Stimulated activated effector memory CD8-positive, alpha-beta T cell treated with anti-CD3 and anti-CD28 coated beads, Interleukin-12 subunit alpha, Interleukin-12 subunit beta, amount 100 ng/mL, for 72 hours (primary cell): Measurements from ENCODE around the gene ZNF146.
"Not testable (repeated sequence)": the region's sequence is repeated elsewhere in the genome, so short reads cannot be mapped to it uniquely, and the experiment has no call there.

ENCODE experiments used
- ATAC-seq: fragments of 150-1000 bp; cut with Tn5 transposase; 2 replicates; pipeline ENCODE4 v1.10.0; 2021
- DNase-seq, 2 donors: peaks; one replicate each; pipeline ENCODE4 v3.0.0; 2021 to 2022; ENCODE audit warnings: low spot score in 2 of 2
- H3K27ac Mint-ChIP-seq: one replicate; pipeline ENCODE4 v1.8.0; 2022; ENCODE audit warnings: mild to moderate bottlenecking, mixed read lengths
- H3K36me3 Mint-ChIP-seq: one replicate; pipeline ENCODE4 v1.8.0; 2022; ENCODE audit warnings: mild to moderate bottlenecking, mixed read lengths
- H3K4me1 Mint-ChIP-seq: one replicate; pipeline ENCODE4 v1.8.0; 2022; ENCODE audit warnings: mixed read lengths
- H3K4me3 Mint-ChIP-seq: one replicate; pipeline ENCODE4 v1.8.0; 2022; ENCODE audit warnings: mild to moderate bottlenecking, mixed read lengths
- H3K9me3 Mint-ChIP-seq: one replicate; pipeline ENCODE4 v1.8.0; 2022; ENCODE audit warnings: mixed read lengths

ZNF146 gene

GRCh38 chr19:36256853-36257519 lies 42.1 kb downstream of the ZNF146 start:
- Mint-ChIP-seq H3K9me3 (peaks cover 12% of the 10 kb centered on the region), H3K36me3 (peaks cover 5% of the 10 kb centered on the region)

DNA sequence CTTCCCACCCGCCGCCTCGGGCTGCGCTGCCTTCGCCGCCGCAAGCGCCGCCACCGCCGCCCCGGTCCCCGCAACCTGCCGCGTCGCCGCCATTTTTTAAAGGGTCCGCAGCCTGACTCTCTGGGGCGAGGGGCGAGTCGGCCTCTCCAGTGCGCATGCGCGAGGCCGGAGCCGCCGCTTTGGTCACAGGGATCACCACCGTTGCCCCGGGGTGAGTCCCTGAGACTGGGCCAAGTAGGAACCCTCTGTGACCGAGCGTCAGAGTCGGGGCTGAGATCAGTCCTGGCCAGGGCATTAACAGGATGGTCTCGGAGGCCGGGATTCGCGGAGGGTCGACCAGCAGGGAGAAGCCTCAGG lies 42.6 kb downstream of the ZNF146 start:
- Mint-ChIP-seq H3K4me1 (no peaks in the 10 kb centered on the region), H3K4me3 (no peak overlapping the region), H3K9me3 (peaks cover 12% of the 10 kb centered on the region), H3K36me3 (peaks cover 5% of the 10 kb centered on the region), H3K27ac (no peak overlapping the region)
- ATAC-seq (no peak), DNase-seq (no peak)

More at GRCh38 chr19:36256853-36257519, 42.1 kb downstream of the ZNF146 start:
- Mint-ChIP-seq H3K4me1 (no peaks in the 10 kb centered on the region), H3K27ac (no peak overlapping the region), H3K4me3 (no peak overlapping the region)
- ATAC-seq (no peak), DNase-seq (no peak)

- Mint-ChIP-seq H3K9me3 (peaks cover 15% of the 10 kb centered on the region), H3K4me1 (no peaks in the 10 kb centered on the region), H3K4me3 (no peak overlapping the region), H3K27ac (no peak overlapping the region), H3K36me3 (peaks cover 5% of the 10 kb centered on the region)
- ATAC-seq (no peak), DNase-seq (no peak)
Measured at GRCh38 chr19:36258028-36258875, 43.3 kb downstream of the ZNF146 start.

DNA sequence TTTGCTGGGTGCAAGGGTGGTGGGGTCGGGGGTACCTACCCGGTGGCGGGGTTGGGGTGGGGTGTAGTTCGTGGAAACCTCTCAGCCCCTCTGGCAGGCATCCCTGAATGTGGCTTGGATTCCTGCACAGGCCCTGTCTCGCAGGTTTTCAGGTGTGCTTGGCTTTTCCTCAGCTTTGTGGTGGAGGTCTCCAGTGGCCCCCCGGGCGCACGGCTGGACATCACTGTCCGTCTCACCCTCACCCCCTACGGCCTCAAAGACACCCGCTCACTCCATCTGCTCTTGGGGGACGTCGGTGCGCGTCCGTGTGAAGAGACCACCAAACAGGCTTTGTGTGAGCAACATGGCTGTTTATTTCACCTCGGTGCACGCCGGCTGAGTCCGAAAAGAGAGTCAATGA lies 44.3 kb downstream of the ZNF146 start:
- peaks cover 23% of the 10 kb centered on the region for H3K9me3 Mint-ChIP-seq
- H3K4me1 Mint-ChIP-seq, result no peaks in the 10 kb centered on the region

GRCh38 chr19:36265064-36265463 lies 50.2 kb downstream of the ZNF146 start:
- DNase-seq (no peak), ATAC-seq (no peak)
- Mint-ChIP-seq H3K4me3 (no peak overlapping the region), H3K9me3 (peaks cover 22% of the 10 kb centered on the region), H3K27ac (no peak overlapping the region), H3K4me1 (no peaks in the 10 kb centered on the region), H3K36me3 (no peaks in the 10 kb centered on the region)

More for the DNA sequence above, 44.3 kb downstream of the ZNF146 start:
- Mint-ChIP-seq H3K4me3 (no peak overlapping the region), H3K36me3 (peaks cover 5% of the 10 kb centered on the region), H3K27ac (no peak overlapping the region)
- ATAC-seq (no peak), DNase-seq (no peak)

- DNase-seq (no peak), ATAC-seq (no peak)
- Mint-ChIP-seq H3K27ac (no peak overlapping the region), H3K9me3 (peaks cover 22% of the 10 kb centered on the region), H3K4me1 (no peaks in the 10 kb centered on the region), H3K36me3 (no peaks in the 10 kb centered on the region), H3K4me3 (no peak overlapping the region)
Measured at GRCh38 chr19:36265856-36266374, 51.0 kb downstream of the ZNF146 start.

- Mint-ChIP-seq H3K36me3 (no peaks in the 10 kb centered on the region), H3K27ac (no peak overlapping the region), H3K4me1 (no peaks in the 10 kb centered on the region), H3K9me3 (peaks cover 22% of the 10 kb centered on the region), H3K4me3 (no peak overlapping the region)
- DNase-seq (no peak), ATAC-seq (no peak)
Measured at GRCh38 chr19:36266375-36266961, 51.6 kb downstream of the ZNF146 start.

DNA sequence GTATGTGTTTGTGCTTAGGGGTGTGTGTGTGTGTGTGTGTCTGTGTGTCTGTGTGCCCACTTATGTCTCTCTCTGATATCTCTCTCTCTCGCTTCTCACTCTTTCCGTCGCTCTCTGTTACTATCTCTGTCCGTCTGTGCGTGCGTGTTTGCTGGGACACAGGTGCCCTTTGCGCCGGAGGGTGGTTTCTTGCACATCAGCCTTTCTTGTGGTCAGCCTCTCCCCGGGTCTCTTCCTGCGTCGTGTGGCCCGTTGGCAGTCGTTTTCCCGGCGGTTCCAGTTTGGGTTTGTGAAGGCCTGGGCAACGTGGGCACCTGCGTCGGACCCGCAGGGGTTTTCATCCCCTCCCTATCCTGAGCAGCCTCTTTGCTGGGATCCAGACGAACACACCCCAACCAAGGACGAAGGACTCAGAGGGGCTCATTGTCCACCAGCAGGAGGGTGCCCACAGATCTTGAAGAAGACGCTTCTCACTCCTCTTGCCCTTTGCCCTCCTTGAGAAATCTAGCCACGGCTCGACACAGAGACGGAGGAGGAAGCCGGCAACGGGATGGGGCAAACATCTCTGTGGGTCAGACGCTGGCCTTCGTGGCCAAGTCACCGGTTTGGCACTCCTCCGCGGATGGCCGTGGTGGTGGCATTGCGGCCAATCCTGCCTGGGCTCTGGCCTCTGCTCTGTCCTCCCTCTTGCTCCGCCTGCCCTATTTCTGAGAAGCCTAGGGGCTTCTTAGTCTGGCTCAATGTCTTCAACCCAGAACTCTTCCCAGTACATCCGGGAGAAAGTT lies 52.3 kb downstream of the ZNF146 start:
- peaks cover 22% of the 10 kb centered on the region for H3K9me3 Mint-ChIP-seq
- H3K4me1 Mint-ChIP-seq, result no peaks in the 10 kb centered on the region
- no peaks in the 10 kb centered on the region for H3K36me3 Mint-ChIP-seq
- ATAC-seq, result no peak
- H3K27ac Mint-ChIP-seq, result no peak overlapping the region
- DNase-seq, result no peak
- no peak overlapping the region for H3K4me3 Mint-ChIP-seq

DNA sequence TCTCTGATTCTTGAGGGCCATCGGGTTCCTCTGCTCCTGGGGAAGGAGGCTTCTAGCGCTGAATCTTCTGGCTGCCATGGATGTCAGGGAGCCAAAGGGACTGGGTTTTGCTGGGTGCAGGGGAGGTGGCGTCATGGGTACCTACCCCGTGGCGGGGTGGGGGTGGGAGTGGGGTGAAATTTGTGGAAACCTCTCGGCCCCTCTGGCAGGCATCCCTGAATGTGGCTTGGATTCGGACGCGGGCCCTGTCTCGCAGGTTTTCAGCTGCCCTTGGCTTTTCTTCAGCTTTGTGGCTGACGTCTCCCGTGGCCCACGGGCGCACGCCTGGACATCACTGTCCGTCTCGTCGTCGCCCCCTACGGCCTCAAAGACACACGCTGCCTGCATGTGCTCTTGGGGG lies 53.2 kb downstream of the ZNF146 start:
- not testable (repeated sequence) for H3K4me3 Mint-ChIP-seq, H3K36me3 Mint-ChIP-seq, H3K4me1 Mint-ChIP-seq, DNase-seq, H3K27ac Mint-ChIP-seq, ATAC-seq
- peaks cover 21% of the 10 kb centered on the region for H3K9me3 Mint-ChIP-seq

- ATAC-seq, H3K27ac Mint-ChIP-seq, H3K4me3 Mint-ChIP-seq, H3K36me3 Mint-ChIP-seq, H3K4me1 Mint-ChIP-seq, DNase-seq: not testable (repeated sequence)
- peaks cover 17% of the 10 kb centered on the region for H3K9me3 Mint-ChIP-seq
Measured at GRCh38 chr19:36268591-36268990, 53.7 kb downstream of the ZNF146 start.

DNA sequence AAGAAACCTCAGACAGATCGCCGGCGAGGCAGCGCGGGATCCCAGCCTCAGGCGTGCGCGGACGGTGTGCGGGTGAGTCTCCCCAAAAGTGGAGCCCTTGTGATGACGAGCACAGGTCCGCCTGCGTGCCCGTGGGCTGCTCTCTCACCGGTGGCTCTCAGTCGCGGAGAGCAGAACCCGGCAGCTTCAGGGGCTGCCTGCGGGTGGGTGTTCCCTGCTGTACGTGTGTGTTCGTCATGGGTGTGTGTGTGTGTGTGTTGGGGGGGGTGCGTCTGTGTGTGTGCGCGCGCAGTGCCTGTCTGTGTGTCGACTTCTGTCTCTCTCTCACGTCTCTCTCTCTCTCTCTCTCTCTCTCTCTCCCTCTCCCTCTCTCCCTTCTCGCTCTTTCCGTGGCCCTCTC lies 54.4 kb downstream of the ZNF146 start:
- not testable (repeated sequence) for H3K36me3 Mint-ChIP-seq, H3K9me3 Mint-ChIP-seq, DNase-seq, H3K27ac Mint-ChIP-seq, ATAC-seq, H3K4me1 Mint-ChIP-seq, H3K4me3 Mint-ChIP-seq
